Transverse colon (tissue), 4 donors: ENCODE results near the gene SYNE1. TPM values are rescaled to one million over a fixed set of nuclear protein-coding genes. Genes with fewer than 3 reads are reported as not detected.

ENCODE experiments used
- DNase-seq: peaks from one replicate; pipeline ENCODE4 v3.0.0-alpha.2; 2019
- H3K27ac ChIP-seq, 4 donors: fragments of 200-600 bp; sonication (generic); 2 replicates each; pipeline ENCODE4 v1.5.1; 2016 to 2018; ENCODE audit warnings: inconsistent platforms in 4 of 4
- H3K27me3 ChIP-seq: fragments of 200-600 bp; sonication (generic); 2 replicates; pipeline ENCODE4 v1.5.1; 2017; ENCODE audit warnings: inconsistent platforms
- H3K36me3 ChIP-seq, 4 donors: fragments of 200-600 bp; sonication (generic); 2 replicates each; pipeline ENCODE4 v1.5.1; 2017 to 2019; ENCODE audit warnings: inconsistent platforms in 4 of 4
- H3K4me1 ChIP-seq, 4 donors: fragments of 200-600 bp; sonication (generic); 2 replicates each; pipeline ENCODE4 v1.5.1; 2017 to 2020; ENCODE audit warnings: inconsistent platforms in 4 of 4
- H3K4me3 ChIP-seq, 4 donors: fragments of 200-600 bp; sonication (generic); 1 replicate in 1 of 4; 2 replicates in 3 of 4; pipeline versions ENCODE4 v1.5.1 to v1.6.1; 2017 to 2019; ENCODE audit warnings: inconsistent platforms in 4 of 4
- H3K9me3 ChIP-seq, 2 donors: fragments of 200-600 bp; sonication (generic); 2 replicates each; pipeline ENCODE4 v1.5.1; 2017 to 2019; ENCODE audit warnings: inconsistent platforms in 2 of 2
- EP300 ChIP-seq: sonication (generic); formaldehyde crosslinking; IDR thresholded peaks from one replicate; pipeline ENCODE4 v1.6.1; 2017; ENCODE audit warnings: antibody characterized with exemption, low read depth
- POLR2A ChIP-seq: fragments of 450-650 bp; IDR thresholded peaks from one replicate; pipeline ENCODE4 v1.6.1; 2016; ENCODE audit warnings: antibody characterized with exemption, mild to moderate bottlenecking, moderate library complexity
- POLR2AphosphoS5 ChIP-seq, 3 donors: sonication (generic); formaldehyde crosslinking; IDR thresholded peaks; one replicate each; pipeline ENCODE4 v1.6.1; 2016; ENCODE audit warnings: antibody characterized with exemption in 3 of 3
- WGBS, 2 donors: methylation state at CpG; one replicate each; pipeline ENCODE4 v1.1.5; 2018; ENCODE audit warnings: low coverage in 1 of 2; 5-methylcytosine and 5-hydroxymethylcytosine counted together
- in situ Hi-C, 4 donors: fragments of 200-750 bp; cut with MboI; loops; one replicate each; pipeline versions ENCODE4 v1.15.0 to v1.15.1; 2017; ENCODE audit warnings: low sequenced_read_pairs in 3 of 4, low pct_ligation_motif_present in 1 of 4, low pct_unique_long_range_greater_than_20kb in 1 of 4
- intact Hi-C: fragments of 100-400 bp; cut with DNase I; formaldehyde crosslinking; loops from one replicate; pipeline ENCODE4 v1.15.1; 2023; ENCODE audit warnings: low total_unique reads
- total RNA-seq, 4 donors: library from RNA; depleted of rRNA; stranded (reverse); fragments of >200 nt; gene quantifications; one replicate each; pipeline ENCODE4 v1.1.0, GENCODE V29; 2016
- TF ChIP-seq, protein P1 (sequence below), 5 experiments: fragments of 200-600 bp in 3 of 5; fragments of 450-650 bp in 2 of 5; sonication (generic) in 3 of 5; IDR thresholded peaks; 1 replicate in 2 of 5; 2 replicates in 3 of 5; pipeline ENCODE4 v1.5.1; 2016 to 2017; ENCODE audit warnings: antibody characterized with exemption in 5 of 5, inconsistent platforms in 3 of 5, mild to moderate bottlenecking in 2 of 5, moderate library complexity in 1 of 5

Gene SYNE1
- total RNA-seq, 4 donors from 2014 or later = 31.4 to 87.2 (median 59.7) TPM

DNA sequence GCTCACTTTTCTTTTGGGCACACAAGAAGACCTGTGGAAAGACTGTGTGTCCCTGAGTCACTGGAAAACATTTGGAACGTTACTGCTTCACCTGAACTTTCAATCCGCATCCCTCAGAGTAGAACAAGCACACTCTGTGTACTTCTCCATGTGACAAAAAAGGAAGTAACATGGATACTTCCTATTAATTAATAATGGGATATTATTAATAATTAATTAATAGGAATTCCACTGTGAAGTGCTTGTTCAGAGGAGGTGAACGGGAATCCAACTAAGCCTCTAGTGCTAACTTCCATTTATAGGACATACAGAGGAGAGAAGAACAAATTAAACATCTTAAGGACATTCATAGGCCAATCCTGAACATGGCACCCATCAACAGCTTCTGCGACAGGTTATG is 407.8 kb downstream of the SYNE1 start:
- in situ Hi-C loops = no loop called here
- Histone ChIP-seq H3K36me3 (peaks cover 0 to 36% (median 3%) of the 10 kb centered on the region in 4 donors), H3K4me1 (peaks cover 0 to 6% (median 0%) of the 10 kb centered on the region in 4 donors), H3K27me3 (no peaks in the 10 kb centered on the region), H3K9me3 (no peaks in the 10 kb centered on the region), H3K4me3 (no peak overlapping the region), H3K27ac (no peak overlapping the region)
- DNase-seq = no peak
- TF ChIP-seq POLR2AphosphoS5 (IDR thresholded peaks at IDR 0.05) = no peak
- TF ChIP-seq EP300 = no peak
- no peak for TF ChIP-seq POLR2A
- TF ChIP-seq, protein P1, sequence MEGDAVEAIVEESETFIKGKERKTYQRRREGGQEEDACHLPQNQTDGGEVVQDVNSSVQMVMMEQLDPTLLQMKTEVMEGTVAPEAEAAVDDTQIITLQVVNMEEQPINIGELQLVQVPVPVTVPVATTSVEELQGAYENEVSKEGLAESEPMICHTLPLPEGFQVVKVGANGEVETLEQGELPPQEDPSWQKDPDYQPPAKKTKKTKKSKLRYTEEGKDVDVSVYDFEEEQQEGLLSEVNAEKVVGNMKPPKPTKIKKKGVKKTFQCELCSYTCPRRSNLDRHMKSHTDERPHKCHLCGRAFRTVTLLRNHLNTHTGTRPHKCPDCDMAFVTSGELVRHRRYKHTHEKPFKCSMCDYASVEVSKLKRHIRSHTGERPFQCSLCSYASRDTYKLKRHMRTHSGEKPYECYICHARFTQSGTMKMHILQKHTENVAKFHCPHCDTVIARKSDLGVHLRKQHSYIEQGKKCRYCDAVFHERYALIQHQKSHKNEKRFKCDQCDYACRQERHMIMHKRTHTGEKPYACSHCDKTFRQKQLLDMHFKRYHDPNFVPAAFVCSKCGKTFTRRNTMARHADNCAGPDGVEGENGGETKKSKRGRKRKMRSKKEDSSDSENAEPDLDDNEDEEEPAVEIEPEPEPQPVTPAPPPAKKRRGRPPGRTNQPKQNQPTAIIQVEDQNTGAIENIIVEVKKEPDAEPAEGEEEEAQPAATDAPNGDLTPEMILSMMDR (IDR thresholded peaks at IDR 0.05) = no peak
- intact Hi-C loops = no loop called here
- 69 to 94% methylated on average over 4 of the region's 4 CpGs for WGBS, 2 donors

DNA sequence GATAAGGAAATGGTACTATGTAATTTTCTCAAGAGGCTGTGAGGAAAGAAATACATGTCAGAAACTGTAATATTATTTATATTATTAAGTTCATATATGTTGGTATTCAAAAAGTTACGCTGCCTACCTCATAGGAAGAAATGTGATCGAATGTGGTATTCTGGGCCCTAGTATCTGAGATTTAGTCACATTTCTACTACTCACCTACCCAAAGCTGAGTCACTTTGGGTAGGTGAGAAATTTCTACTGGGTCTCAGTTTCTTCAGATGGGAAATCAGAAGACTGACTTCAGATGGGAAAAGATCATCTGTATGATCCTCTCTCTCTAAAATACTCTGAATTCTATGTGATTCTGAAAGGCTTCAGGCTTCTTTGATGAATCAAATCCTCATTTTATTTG is 411.0 kb downstream of the SYNE1 start:
- DNase-seq = no peak
- Histone ChIP-seq H3K27me3 (no peaks in the 10 kb centered on the region), H3K4me3 (no peak overlapping the region), H3K36me3 (peaks cover 0 to 60% (median 11%) of the 10 kb centered on the region in 4 donors), H3K9me3 (peaks cover 10 to 13% of the 10 kb centered on the region in 2 donors), H3K4me1 (peaks cover 0 to 6% (median 0%) of the 10 kb centered on the region in 4 donors), H3K27ac (peak overlapping the region in 2 of 4 donors; percentile 5 to 27)
- TF ChIP-seq POLR2A (no peak), EP300 (no peak), POLR2AphosphoS5 (IDR thresholded peaks at IDR 0.05) (no peak)
- TF ChIP-seq, protein P1 (IDR thresholded peaks at IDR 0.05) = no peak
- intact Hi-C loops = no loop called here
- in situ Hi-C loops = no loop called here
- 93 to 96% methylated on average over 2 of the region's 2 CpGs for WGBS, 2 donors

DNA sequence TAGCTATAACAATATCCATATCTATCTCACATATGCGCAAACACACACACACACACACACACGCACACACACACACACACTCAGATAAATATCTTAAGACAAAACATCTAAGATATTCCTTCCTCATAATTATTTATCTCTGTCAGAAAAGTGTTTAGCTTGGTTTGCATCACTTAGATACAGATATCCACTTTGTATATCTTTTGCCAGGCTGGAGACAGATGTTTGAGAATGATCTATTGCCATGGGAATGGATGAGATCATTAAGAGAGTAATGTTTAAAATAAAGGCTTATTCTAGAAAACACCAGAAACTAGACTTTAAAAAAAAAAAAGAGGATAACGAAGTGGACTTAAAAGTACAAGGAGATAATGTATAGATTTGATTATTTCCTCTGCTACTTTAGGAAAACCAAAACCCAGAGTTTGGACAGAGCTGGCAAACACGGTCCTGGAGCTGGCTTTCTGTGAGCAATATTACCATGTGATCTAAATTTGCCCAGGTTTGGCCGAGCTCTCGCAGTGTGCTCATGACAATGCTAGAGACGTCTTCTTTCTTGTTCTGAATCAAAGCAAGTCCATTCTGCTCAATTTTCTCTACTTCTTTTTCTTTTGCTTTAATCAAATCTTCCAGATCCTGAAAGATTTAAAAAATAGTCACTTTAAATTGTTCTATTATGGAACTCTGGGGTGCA is 411.8 kb downstream of the SYNE1 start:
- H3K27ac ChIP-seq = peak overlapping the region in 2 of 4 donors; percentile 5 to 27
- WGBS, 2 donors = 60 to 61% methylated on average over 5 to 7 of the region's 7 CpGs
- H3K4me3 ChIP-seq = no peak overlapping the region
- no peak for DNase-seq
- peaks cover 0 to 54% (median 11%) of the 10 kb centered on the region in 4 donors for H3K36me3 ChIP-seq
- H3K27me3 ChIP-seq = no peaks in the 10 kb centered on the region
- TF ChIP-seq POLR2A = no peak
- TF ChIP-seq EP300 = no peak
- TF ChIP-seq, protein P1 (IDR thresholded peaks at IDR 0.05) = no peak
- no peak for TF ChIP-seq POLR2AphosphoS5 (IDR thresholded peaks at IDR 0.05)
- H3K4me1 ChIP-seq = peaks cover 0 to 6% (median 0%) of the 10 kb centered on the region in 4 donors
- H3K9me3 ChIP-seq = peaks cover 10 to 13% of the 10 kb centered on the region in 2 donors
- in situ Hi-C loops = no loop called here
- intact Hi-C loops = no loop called here

DNA sequence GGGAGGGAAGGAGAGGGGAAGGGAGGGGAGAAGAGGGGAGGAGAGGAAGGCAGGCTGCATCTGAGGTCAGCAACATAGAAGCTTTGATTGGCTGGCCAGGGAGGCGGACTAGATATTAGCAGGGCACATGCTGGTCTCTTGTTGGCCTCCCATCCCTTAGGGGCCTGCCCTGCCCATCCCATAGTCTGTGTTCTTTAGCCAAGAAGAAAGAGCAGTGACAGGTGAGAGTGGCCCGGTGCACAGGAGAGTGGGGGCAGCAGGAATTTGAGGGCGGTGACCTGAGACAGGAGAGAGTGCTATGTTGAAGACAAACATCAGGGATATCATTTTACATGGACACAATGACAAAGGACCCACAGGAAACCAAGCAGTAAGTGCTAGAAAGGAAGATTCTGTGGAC is 413.5 kb downstream of the SYNE1 start:
- peaks cover 0 to 55% (median 11%) of the 10 kb centered on the region in 4 donors for H3K36me3 ChIP-seq
- in situ Hi-C loops = no loop called here

More for the DNA sequence above, 413.5 kb downstream of the SYNE1 start:
- peaks cover 0 to 6% (median 0%) of the 10 kb centered on the region in 4 donors for H3K4me1 ChIP-seq
- H3K9me3 ChIP-seq = peaks cover 10 to 13% of the 10 kb centered on the region in 2 donors
- H3K27ac ChIP-seq = no peak overlapping the region
- no peak for DNase-seq
- intact Hi-C loops = no loop called here
- TF ChIP-seq POLR2AphosphoS5 (IDR thresholded peaks at IDR 0.05) = no peak
- TF ChIP-seq, protein P1 (IDR thresholded peaks at IDR 0.05) = no peak
- no peak for TF ChIP-seq POLR2A
- no peak for TF ChIP-seq EP300
- WGBS, 2 donors = 61 to 92% methylated on average over 3 of the region's 3 CpGs
- no peak overlapping the region for H3K4me3 ChIP-seq
- no peaks in the 10 kb centered on the region for H3K27me3 ChIP-seq
